ENCODE measurements around the gene GLMP.

DNA sequence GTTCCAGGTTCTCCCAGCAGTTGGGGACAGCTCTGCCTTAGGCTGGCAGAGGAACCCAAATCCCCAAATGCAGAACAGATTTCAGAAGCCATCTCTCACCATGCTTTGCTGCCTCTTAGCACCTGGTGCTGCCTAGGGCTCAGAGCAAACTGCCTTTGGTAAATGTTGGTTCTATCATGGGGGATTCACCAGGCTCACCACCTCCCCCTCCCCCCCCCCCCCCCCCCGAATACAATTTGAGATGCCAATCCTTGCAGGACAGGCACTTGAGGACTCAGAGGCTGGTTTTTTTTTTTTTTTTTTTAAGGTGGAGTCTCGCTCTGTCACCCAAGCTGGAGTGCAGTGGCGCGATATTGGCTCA is 47.2 kb downstream of the GLMP start:
- no peak for TF ChIP-seq EZH2 (IDR thresholded peaks at IDR 0.05; ENCODE audit: borderline replicate concordance, low read depth, low read length, severe bottlenecking)
- no peak for TF ChIP-seq POLR2A (IDR thresholded peaks at IDR 0.05; ENCODE audit: low read depth, low read length)
- TF ChIP-seq, protein P1, sequence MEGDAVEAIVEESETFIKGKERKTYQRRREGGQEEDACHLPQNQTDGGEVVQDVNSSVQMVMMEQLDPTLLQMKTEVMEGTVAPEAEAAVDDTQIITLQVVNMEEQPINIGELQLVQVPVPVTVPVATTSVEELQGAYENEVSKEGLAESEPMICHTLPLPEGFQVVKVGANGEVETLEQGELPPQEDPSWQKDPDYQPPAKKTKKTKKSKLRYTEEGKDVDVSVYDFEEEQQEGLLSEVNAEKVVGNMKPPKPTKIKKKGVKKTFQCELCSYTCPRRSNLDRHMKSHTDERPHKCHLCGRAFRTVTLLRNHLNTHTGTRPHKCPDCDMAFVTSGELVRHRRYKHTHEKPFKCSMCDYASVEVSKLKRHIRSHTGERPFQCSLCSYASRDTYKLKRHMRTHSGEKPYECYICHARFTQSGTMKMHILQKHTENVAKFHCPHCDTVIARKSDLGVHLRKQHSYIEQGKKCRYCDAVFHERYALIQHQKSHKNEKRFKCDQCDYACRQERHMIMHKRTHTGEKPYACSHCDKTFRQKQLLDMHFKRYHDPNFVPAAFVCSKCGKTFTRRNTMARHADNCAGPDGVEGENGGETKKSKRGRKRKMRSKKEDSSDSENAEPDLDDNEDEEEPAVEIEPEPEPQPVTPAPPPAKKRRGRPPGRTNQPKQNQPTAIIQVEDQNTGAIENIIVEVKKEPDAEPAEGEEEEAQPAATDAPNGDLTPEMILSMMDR (IDR thresholded peaks at IDR 0.05; ENCODE audit: extremely low read depth in 1 of 2, insufficient read depth in 1 of 2, low read depth in 1 of 2, low read length in 2 of 2) = no peak
- no peak for TF ChIP-seq POLR2AphosphoS5 (IDR thresholded peaks at IDR 0.05; ENCODE audit: insufficient read depth, low read depth, low read length)
- TF ChIP-seq JUN (IDR thresholded peaks at IDR 0.05; ENCODE audit: borderline replicate concordance, insufficient read depth, insufficient read length, low read depth) = no peak
- TF ChIP-seq MAX (IDR thresholded peaks at IDR 0.05; ENCODE audit: insufficient read depth, insufficient read length) = no peak
- TF ChIP-seq GATA2 (IDR thresholded peaks at IDR 0.05; ENCODE audit: insufficient read depth, insufficient read length, low read depth, low read length) = no peak
- TF ChIP-seq MYC (IDR thresholded peaks at IDR 0.05; ENCODE audit: low read depth, low read length) = no peak

Measured in endothelial cell of umbilical vein (primary cell).